Nephron progenitor cell (in vitro differentiated cells): ENCODE measurements around the gene ADGRG1.

ENCODE experiments used
- DNase-seq: peaks from one replicate; pipeline ENCODE4 v3.0.0; 2021
- H3K27ac Mint-ChIP-seq: 2 replicates; pipeline ENCODE4 v1.8.0; 2021; ENCODE audit warnings: mild to moderate bottlenecking, moderate library complexity, mixed read lengths
- H3K27me3 Mint-ChIP-seq: 2 replicates; pipeline ENCODE4 v1.8.0; 2021; ENCODE audit warnings: mild to moderate bottlenecking, low read depth, mixed read lengths; ENCODE audit not compliant: poor library complexity
- H3K36me3 Mint-ChIP-seq: 2 replicates; pipeline ENCODE4 v1.8.0; 2021; ENCODE audit warnings: low read depth, mixed read lengths
- H3K4me1 Mint-ChIP-seq: 2 replicates; pipeline ENCODE4 v1.8.0; 2021; ENCODE audit warnings: mixed read lengths
- H3K4me3 Mint-ChIP-seq: 2 replicates; pipeline ENCODE4 v1.8.0; 2021; ENCODE audit warnings: mild to moderate bottlenecking, moderate library complexity, mixed read lengths
- H3K9me3 Mint-ChIP-seq: 2 replicates; pipeline ENCODE4 v1.8.0; 2021; ENCODE audit warnings: mild to moderate bottlenecking, moderate library complexity, mixed read lengths
- CTCF ChIP-seq: fragments of 200-600 bp; sonication (generic); IDR thresholded peaks from 2 replicates; pipeline ENCODE4 v1.5.0; 2021; ENCODE audit warnings: antibody characterized with exemption

The ADGRG1 gene

GRCh38 chr16:57624044-57624688 is 4.3 kb upstream of the ADGRG1 start:
- TF ChIP-seq CTCF = no peak
- no peaks in the 10 kb centered on the region for H3K36me3 Mint-ChIP-seq
- no peak overlapping the region for H3K4me3 Mint-ChIP-seq
- H3K27me3 Mint-ChIP-seq = peaks cover 3% of the 10 kb centered on the region
- no peaks in the 10 kb centered on the region for H3K9me3 Mint-ChIP-seq
- H3K27ac Mint-ChIP-seq = no peak overlapping the region
- no peak for DNase-seq
- H3K4me1 Mint-ChIP-seq = peaks cover 81% of the 10 kb centered on the region

GRCh38 chr16:57624806-57625500 is 3.5 kb upstream of the ADGRG1 start:
- no peak for DNase-seq
- no peak for TF ChIP-seq CTCF
- Mint-ChIP-seq H3K4me1 (peaks cover 78% of the 10 kb centered on the region), H3K9me3 (no peaks in the 10 kb centered on the region), H3K27ac (no peak overlapping the region), H3K4me3 (no peak overlapping the region), H3K27me3 (peaks cover 3% of the 10 kb centered on the region), H3K36me3 (no peaks in the 10 kb centered on the region)

DNA sequence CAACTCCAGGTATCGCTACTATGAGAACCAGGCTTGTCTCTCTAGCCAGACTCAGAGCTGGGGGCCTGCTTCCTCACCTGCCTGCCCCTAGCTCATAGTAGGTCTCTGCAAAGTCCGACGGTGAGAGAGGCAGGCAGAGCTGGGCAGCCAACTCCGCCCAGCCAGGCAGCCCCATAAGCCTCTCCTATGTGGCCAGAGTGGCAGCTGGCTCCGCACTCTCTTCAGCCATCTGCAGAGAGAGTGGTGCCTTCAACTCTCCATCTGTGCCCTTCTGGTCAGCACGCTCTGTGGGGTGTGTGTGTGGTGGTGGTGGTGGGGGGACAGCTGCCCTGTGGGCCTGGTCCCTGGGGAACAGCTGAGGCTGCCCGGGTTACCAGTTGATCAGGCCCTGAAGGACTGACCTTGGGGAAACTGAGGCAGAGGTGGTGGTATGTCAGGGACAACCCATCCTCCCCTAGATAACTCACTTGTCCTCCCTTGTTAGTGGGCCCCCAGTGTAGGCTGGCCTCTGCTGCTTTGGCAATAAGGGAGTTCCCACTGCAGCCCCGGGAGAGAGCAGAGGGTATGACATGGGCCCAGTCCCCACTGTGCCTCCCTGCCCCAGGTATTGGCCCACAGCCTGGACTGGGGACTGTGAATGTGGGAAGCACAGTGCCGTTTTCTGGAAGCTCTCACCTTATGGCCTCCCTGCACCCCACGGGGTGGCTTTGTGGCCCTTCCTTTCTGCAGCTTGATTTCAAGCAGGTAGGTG is 1.8 kb upstream of the ADGRG1 start:
- DNase-seq = no peak
- no peak overlapping the region for H3K27ac Mint-ChIP-seq
- TF ChIP-seq CTCF = no peak
- H3K27me3 Mint-ChIP-seq = peaks cover 3% of the 10 kb centered on the region
- H3K9me3 Mint-ChIP-seq = no peaks in the 10 kb centered on the region
- no peak overlapping the region for H3K4me3 Mint-ChIP-seq
- H3K36me3 Mint-ChIP-seq = no peaks in the 10 kb centered on the region
- peaks cover 89% of the 10 kb centered on the region for H3K4me1 Mint-ChIP-seq

DNA sequence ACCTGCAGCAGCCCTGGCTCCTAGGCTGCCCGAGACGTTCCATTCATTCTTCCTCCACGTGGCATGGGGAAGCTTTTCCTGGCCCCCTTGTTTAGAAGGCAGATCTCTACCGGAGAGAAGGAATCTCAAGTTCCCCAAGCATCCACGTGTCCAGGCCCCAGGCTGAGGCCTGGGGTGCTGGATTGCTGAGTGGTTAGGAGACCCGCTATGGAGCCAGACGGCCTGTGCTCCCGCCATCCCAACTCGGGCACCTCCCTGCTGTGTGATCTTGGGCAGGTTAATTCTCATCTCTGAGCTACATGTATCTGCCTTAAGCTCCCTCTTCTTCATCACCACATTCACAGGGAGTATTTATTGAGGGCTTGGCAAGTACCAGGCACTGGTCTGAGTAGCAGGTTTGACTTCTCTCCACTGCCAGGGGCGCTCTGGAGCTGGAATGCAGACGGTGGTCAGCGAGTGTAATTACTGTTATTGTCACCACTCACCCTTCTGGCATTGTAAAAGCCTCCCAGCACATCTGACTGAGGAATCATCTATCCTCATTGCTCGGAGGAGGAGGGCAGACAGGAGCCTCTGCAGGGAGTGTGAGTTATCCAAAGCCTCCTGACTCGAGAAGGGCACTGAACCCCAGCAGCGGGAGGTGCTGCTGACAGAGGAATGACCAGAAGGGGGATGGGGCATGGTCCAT is 1.1 kb upstream of the ADGRG1 start:
- peak overlapping the region; percentile 60 for H3K27ac Mint-ChIP-seq
- no peaks in the 10 kb centered on the region for H3K9me3 Mint-ChIP-seq
- no peaks in the 10 kb centered on the region for H3K36me3 Mint-ChIP-seq
- peaks cover 3% of the 10 kb centered on the region for H3K27me3 Mint-ChIP-seq
- H3K4me3 Mint-ChIP-seq = peak overlapping the region; percentile 55
- TF ChIP-seq CTCF = peak; percentile 21
- DNase-seq = peak; percentile 50
- H3K4me1 Mint-ChIP-seq = peaks cover 83% of the 10 kb centered on the region

DNA sequence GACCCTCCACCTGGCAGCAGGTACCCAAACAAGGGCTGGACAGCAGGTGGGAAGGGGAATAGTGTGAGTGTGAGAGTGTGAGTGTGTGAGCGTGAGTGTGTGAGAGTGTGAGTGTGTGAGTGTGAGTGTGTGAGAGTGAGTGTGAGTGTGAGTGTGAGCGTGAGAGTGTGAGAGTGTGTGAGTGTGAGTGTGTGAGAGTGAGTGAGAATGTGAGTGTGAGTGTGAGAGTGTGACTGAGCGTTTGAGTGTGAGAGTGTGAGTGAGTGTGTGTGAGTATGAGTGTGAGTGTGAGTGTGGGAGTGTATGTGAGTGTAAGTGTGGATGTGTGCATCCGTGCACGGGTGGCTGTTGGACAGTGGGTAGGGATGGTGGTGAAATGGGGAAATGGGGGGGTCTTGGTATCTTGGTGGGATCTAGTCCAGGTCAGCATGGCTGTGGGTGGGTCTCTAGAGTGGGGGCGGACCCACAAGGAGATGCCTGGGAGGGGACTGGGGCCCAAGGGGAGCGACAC is 408 bp downstream of the ADGRG1 start:
- TF ChIP-seq CTCF = no peak
- H3K36me3 Mint-ChIP-seq = no peaks in the 10 kb centered on the region
- peak overlapping the region; percentile 28 for H3K4me3 Mint-ChIP-seq
- peaks cover 67% of the 10 kb centered on the region for H3K4me1 Mint-ChIP-seq
- peak overlapping the region; percentile 16 for H3K27ac Mint-ChIP-seq
- H3K9me3 Mint-ChIP-seq = no peaks in the 10 kb centered on the region
- H3K27me3 Mint-ChIP-seq = peaks cover 6% of the 10 kb centered on the region
- DNase-seq = no peak
